Type B pancreatic cell (in vitro differentiated cells): ENCODE results near the gene GRM4. TPM values are rescaled to one million over a fixed set of nuclear protein-coding genes. Genes with fewer than 3 reads are reported as not detected.

ENCODE experiments used
- DNase-seq: peaks from one replicate; pipeline ENCODE4 v3.0.0; 2021; ENCODE audit warnings: mixed read lengths; ENCODE audit not compliant: unreplicated experiment; ENCODE audit errors: extremely low spot score
- H3K27ac Mint-ChIP-seq: 2 replicates; pipeline ENCODE4 v1.8.0; 2021; ENCODE audit warnings: mild to moderate bottlenecking, mixed read lengths
- H3K27me3 Mint-ChIP-seq: 2 replicates; pipeline ENCODE4 v1.8.0; 2021; ENCODE audit warnings: mixed read lengths
- H3K36me3 Mint-ChIP-seq: 2 replicates; pipeline ENCODE4 v1.8.0; 2021; ENCODE audit warnings: mixed read lengths
- H3K4me1 Mint-ChIP-seq: one replicate; pipeline ENCODE4 v1.8.0; 2021; ENCODE audit warnings: mixed read lengths; ENCODE audit not compliant: unreplicated experiment
- H3K4me3 Mint-ChIP-seq: 2 replicates; pipeline ENCODE4 v1.8.0; 2021; ENCODE audit warnings: mild to moderate bottlenecking, mixed read lengths
- H3K9me3 Mint-ChIP-seq: 2 replicates; pipeline ENCODE4 v1.8.0; 2021; ENCODE audit warnings: mixed read lengths
- CTCF ChIP-seq: fragments of 200-600 bp; sonication (generic); conservative IDR thresholded peaks from 2 replicates; pipeline ENCODE4 v1.5.0; 2021; ENCODE audit warnings: antibody characterized with exemption, mild to moderate bottlenecking
- total RNA-seq: library from RNA; stranded (reverse); gene quantifications from 2 replicates; pipeline ENCODE4 v1.2.1, GENCODE V29; 2021; ENCODE audit warnings: low replicate concordance

GRM4 gene
- total RNA-seq, 1 donor from 2014 or later: 2.2 TPM

GRCh38 chr6:34004706-34005105 is 141.2 kb downstream of the GRM4 start:
- H3K36me3 Mint-ChIP-seq: no peaks in the 10 kb centered on the region
- TF ChIP-seq CTCF: no peak
- peaks cover 17% of the 10 kb centered on the region for H3K27me3 Mint-ChIP-seq
- H3K4me3 Mint-ChIP-seq: no peak overlapping the region
- no peak for DNase-seq
- H3K4me1 Mint-ChIP-seq: peaks cover 9% of the 10 kb centered on the region
- peaks cover 11% of the 10 kb centered on the region for H3K9me3 Mint-ChIP-seq
- H3K27ac Mint-ChIP-seq: no peak overlapping the region

- Mint-ChIP-seq H3K9me3 (peaks cover 10% of the 10 kb centered on the region), H3K36me3 (no peaks in the 10 kb centered on the region), H3K4me1 (peaks cover 9% of the 10 kb centered on the region), H3K27me3 (peaks cover 16% of the 10 kb centered on the region), H3K4me3 (no peak overlapping the region), H3K27ac (no peak overlapping the region)
- no peak for DNase-seq
- TF ChIP-seq CTCF: no peak
Observed at GRCh38 chr6:34003962-34004361, 141.9 kb downstream of the GRM4 start.

DNA sequence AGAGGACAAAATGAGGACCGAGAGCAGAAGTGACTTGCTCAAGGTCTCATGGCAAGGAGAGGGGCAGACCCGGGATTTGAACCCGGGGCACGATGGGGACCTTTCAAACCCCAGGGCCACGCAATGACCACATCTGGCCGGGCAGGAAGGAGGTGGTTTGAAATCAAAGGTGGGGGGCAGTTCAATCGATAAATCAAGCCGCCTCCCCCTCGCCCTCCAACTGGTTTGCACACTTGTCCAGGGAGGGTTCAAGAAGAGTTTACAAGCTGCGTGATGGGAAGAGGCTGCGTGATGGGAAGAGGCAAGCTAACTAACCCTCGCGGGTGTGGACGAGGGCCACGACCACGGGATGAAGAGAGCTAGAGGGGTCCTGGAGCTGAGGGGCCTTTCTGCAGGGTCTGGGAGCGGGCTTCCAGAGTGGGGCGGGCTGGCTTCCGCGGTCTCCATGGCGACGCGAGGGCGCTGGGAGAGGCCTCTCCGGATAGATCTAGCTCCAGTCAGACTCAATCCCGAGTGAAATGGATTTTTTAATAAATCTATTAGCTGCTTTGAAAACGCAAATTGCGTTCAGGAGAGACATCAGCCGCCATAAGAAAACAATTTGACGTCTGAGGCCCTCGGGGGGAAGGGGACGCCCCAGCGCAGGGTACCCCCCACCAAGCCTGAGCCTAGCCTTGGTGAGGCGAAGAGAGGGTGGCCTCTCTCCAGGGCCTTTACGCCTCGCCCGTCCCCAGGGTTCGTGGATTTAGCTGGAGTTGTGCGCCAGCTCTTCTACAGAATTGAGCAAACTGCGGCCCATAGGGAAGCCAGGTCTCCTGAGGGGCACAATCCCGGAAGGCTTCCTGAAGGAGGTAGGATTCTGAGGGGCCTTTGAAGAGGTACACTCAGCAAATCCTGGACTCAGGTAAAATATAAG is 143.9 kb downstream of the GRM4 start:
- H3K27me3 Mint-ChIP-seq: peaks cover 9% of the 10 kb centered on the region
- DNase-seq: no peak
- peaks cover 6% of the 10 kb centered on the region for H3K9me3 Mint-ChIP-seq
- no peak overlapping the region for H3K4me3 Mint-ChIP-seq
- no peak for TF ChIP-seq CTCF
- no peak overlapping the region for H3K27ac Mint-ChIP-seq
- H3K36me3 Mint-ChIP-seq: no peaks in the 10 kb centered on the region
- peaks cover 9% of the 10 kb centered on the region for H3K4me1 Mint-ChIP-seq

- peaks cover 9% of the 10 kb centered on the region for H3K9me3 Mint-ChIP-seq
- no peaks in the 10 kb centered on the region for H3K27me3 Mint-ChIP-seq
- TF ChIP-seq CTCF: no peak
- no peak overlapping the region for H3K4me3 Mint-ChIP-seq
- no peaks in the 10 kb centered on the region for H3K36me3 Mint-ChIP-seq
- no peak for DNase-seq
- H3K4me1 Mint-ChIP-seq: peaks cover 6% of the 10 kb centered on the region
- no peak overlapping the region for H3K27ac Mint-ChIP-seq
Observed at GRCh38 chr6:34000281-34000680, 145.6 kb downstream of the GRM4 start.

GRCh38 chr6:33999567-33999966 is 146.3 kb downstream of the GRM4 start:
- TF ChIP-seq CTCF: no peak
- H3K4me3 Mint-ChIP-seq: no peak overlapping the region
- DNase-seq: no peak
- peaks cover 9% of the 10 kb centered on the region for H3K9me3 Mint-ChIP-seq
- H3K4me1 Mint-ChIP-seq: peaks cover 7% of the 10 kb centered on the region
- no peaks in the 10 kb centered on the region for H3K27me3 Mint-ChIP-seq
- H3K36me3 Mint-ChIP-seq: no peaks in the 10 kb centered on the region
- H3K27ac Mint-ChIP-seq: no peak overlapping the region
